K562 (cell line): ENCODE measurements around the gene MYRIP. TPM values are rescaled to one million over a fixed set of nuclear protein-coding genes. Genes with fewer than 3 reads are reported as not detected.

ENCODE experiments used
- BDP1 ChIP-seq: IDR thresholded peaks from 3 replicates; pipeline ENCODE4 v1.6.1; 2011; ENCODE audit not compliant: insufficient read length, insufficient read depth
- EHMT2 ChIP-seq: fragments of 450-650 bp; IDR thresholded peaks from 2 replicates; pipeline ENCODE4 v1.6.1; 2018; ENCODE audit warnings: antibody characterized with exemption
- ELF1 ChIP-seq: fragments of 200-800 bp; sonication (Bioruptor generic); IDR thresholded peaks from 2 replicates; pipeline ENCODE4 v1.6.1; 2016; ENCODE audit warnings: missing genetic modification characterization, missing compliant biosample characterization
- GATAD2A ChIP-seq: fragments of 450-650 bp; IDR thresholded peaks from 2 replicates; pipeline ENCODE4 v1.6.1; 2017
- HDGF ChIP-seq: fragments of 450-650 bp; IDR thresholded peaks from 2 replicates; pipeline ENCODE4 v1.6.1; 2016
- HLTF ChIP-seq: fragments of 450-650 bp; IDR thresholded peaks from 2 replicates; pipeline ENCODE4 v1.6.1; 2016
- ILK ChIP-seq: fragments of 450-650 bp; IDR thresholded peaks from 2 replicates; pipeline ENCODE4 v1.6.1; 2016; ENCODE audit warnings: missing genetic modification characterization, low read depth, mild to moderate bottlenecking, missing compliant biosample characterization, moderate library complexity, borderline replicate concordance
- LEF1 ChIP-seq: fragments of 450-650 bp; IDR thresholded peaks from 2 replicates; pipeline ENCODE4 v1.6.1; 2016; ENCODE audit warnings: mild to moderate bottlenecking
- RAD51 ChIP-seq: fragments of 450-650 bp; IDR thresholded peaks from 2 replicates; pipeline ENCODE4 v1.7.1; 2016; ENCODE audit warnings: low read depth, mild to moderate bottlenecking, borderline replicate concordance
- SMARCA4 ChIP-seq: fragments of 450-650 bp; IDR thresholded peaks from 2 replicates; pipeline ENCODE4 v1.6.1; 2016
- SPI1 ChIP-seq: IDR thresholded peaks from 2 replicates; pipeline ENCODE4 v1.6.1; 2011; ENCODE audit warnings: low read depth, low read length, control low read depth, borderline replicate concordance
- SREBF1 ChIP-seq: fragments of 150-350 bp; IDR thresholded peaks from 2 replicates; pipeline ENCODE4 v1.6.1; 2014; ENCODE audit warnings: antibody characterized with exemption, low read depth, low read length, borderline replicate concordance
- SRSF7 ChIP-seq: fragments of 200-400 bp; formaldehyde crosslinking; optimal IDR thresholded peaks from 2 replicates; pipeline ENCODE3; 2017; ENCODE audit warnings: mild to moderate bottlenecking, low read depth, low read length
- TEAD1 ChIP-seq, 2 experiments: fragments of 450-650 bp in 1 of 2; sonication (generic) in 1 of 2; formaldehyde crosslinking; IDR thresholded peaks; 2 replicates each; pipeline versions ENCODE4 v1.4.0 to v1.8.0; 2020 to 2022; ENCODE audit warnings: mild to moderate bottlenecking in 2 of 2, missing genetic modification reagents in 1 of 2
- U2AF1 ChIP-seq: fragments of 200-400 bp; formaldehyde crosslinking; optimal IDR thresholded peaks from 2 replicates; pipeline ENCODE3; 2017; ENCODE audit warnings: mild to moderate bottlenecking, low read depth, low read length, moderate library complexity
- ZNF23 ChIP-seq: fragments of 250-450 bp; sonication (Bioruptor Pico); IDR thresholded peaks from 2 replicates; pipeline ENCODE4 v1.4.0; 2020; ENCODE audit warnings: mild to moderate bottlenecking
- ZNF318 ChIP-seq, 2 experiments: fragments of 450-650 bp; IDR thresholded peaks; 2 replicates each; pipeline ENCODE4 v1.6.1; 2016; ENCODE audit warnings: mild to moderate bottlenecking in 2 of 2, borderline replicate concordance in 1 of 2, low read depth in 1 of 2, moderate library complexity in 1 of 2
- polyA plus RNA-seq, 8 experiments: library from polyadenylated mRNA; depleted of rRNA in 4 of 8; stranded (reverse) in 5 of 8; unstranded in 3 of 8; fragments of >200 nt; fragmentation: Nextera tagmentation in 2 of 8; fragmentation: Illumina TruSeq in 1 of 8; extraction: Ambion mirVana in 2 of 8; extraction: Trizol in 1 of 8; gene quantifications; 2 replicates each; pipeline versions ENCODE4 v1.2.1 to v1.2.3, GENCODE V29; 2011 to 2014; ENCODE audit warnings: inconsistent platforms in 1 of 8, missing spikeins in 1 of 8
- total RNA-seq, 7 experiments: library from RNA; depleted of rRNA in 6 of 7; stranded (reverse); fragments of >200 nt in 6 of 7; fragmentation: Illumina TruSeq in 2 of 7; extraction: Trizol in 2 of 7; gene quantifications; 2 replicates each; pipeline versions ENCODE4 v1.2.1 to v1.2.3, GENCODE V29; 2011 to 2021; ENCODE audit warnings: low replicate concordance in 1 of 7
- TF ChIP-seq, protein P1 (sequence below): conservative IDR thresholded peaks from 2 replicates; pipeline ENCODE4 v1.6.1; 2011; ENCODE audit warnings: low read depth, mild to moderate bottlenecking, low read length; ENCODE audit not compliant: control insufficient read depth
- TF ChIP-seq, protein P2 (sequence below): IDR thresholded peaks from 2 replicates; pipeline ENCODE4 v1.6.1; 2014; ENCODE audit warnings: antibody characterized with exemption

Gene MYRIP
- total and polyA plus RNA-seq, 9 of the 15 experiments (the other 6 are each of a cell fraction or from before 2014, with no cell fraction given): 0.03 to 0.12 TPM; not detected in 7

DNA sequence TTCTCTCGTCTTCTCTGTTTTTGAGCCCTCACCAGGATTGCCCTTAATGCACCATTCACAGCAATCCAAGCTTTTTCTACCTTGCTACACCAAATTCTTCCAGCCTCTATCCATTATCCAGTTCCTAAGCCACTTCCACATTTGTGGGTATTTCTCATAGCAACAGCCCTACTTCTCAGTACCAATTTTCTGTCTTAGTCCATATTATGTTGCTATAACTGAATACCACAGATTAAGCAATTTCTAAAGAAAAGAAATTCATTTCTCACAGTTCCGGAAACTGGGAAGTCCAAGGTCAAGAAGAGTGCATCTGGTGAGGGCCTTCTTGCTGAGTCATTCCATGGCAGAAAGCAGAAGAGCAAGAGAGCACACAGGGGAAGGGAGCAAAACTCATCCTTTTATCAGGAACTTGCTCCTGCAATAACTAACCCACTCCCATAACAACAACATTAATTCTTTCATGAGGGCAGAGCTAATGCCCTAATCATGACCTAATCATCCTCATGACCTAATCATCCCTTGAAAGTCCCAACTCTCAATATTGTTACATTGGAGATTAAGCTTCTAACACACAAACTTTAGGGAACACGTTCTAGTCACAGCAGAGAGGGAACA lies 490.4 kb downstream of the MYRIP start (continued):
- TF ChIP-seq, protein P1, sequence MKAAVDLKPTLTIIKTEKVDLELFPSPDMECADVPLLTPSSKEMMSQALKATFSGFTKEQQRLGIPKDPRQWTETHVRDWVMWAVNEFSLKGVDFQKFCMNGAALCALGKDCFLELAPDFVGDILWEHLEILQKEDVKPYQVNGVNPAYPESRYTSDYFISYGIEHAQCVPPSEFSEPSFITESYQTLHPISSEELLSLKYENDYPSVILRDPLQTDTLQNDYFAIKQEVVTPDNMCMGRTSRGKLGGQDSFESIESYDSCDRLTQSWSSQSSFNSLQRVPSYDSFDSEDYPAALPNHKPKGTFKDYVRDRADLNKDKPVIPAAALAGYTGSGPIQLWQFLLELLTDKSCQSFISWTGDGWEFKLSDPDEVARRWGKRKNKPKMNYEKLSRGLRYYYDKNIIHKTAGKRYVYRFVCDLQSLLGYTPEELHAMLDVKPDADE: no peak
- TF ChIP-seq SPI1: peak; percentile 93
- no peak for TF ChIP-seq GATAD2A
- TF ChIP-seq, protein P2, sequence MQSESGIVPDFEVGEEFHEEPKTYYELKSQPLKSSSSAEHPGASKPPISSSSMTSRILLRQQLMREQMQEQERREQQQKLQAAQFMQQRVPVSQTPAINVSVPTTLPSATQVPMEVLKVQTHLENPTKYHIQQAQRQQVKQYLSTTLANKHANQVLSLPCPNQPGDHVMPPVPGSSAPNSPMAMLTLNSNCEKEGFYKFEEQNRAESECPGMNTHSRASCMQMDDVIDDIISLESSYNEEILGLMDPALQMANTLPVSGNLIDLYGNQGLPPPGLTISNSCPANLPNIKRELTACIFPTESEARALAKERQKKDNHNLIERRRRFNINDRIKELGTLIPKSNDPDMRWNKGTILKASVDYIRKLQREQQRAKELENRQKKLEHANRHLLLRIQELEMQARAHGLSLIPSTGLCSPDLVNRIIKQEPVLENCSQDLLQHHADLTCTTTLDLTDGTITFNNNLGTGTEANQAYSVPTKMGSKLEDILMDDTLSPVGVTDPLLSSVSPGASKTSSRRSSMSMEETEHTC: no peak
- peak in 1 of 2 experiments; percentile 79; a peak in 2 of 4 replicates for TF ChIP-seq TEAD1 (CRISPR knock-in tag; IDR thresholded peaks at IDR 0.05)
- peak; percentile 30; the same call in 1 of the 2 replicates for TF ChIP-seq RAD51
- peak; percentile 67; the same call in 1 of the 2 replicates for TF ChIP-seq EHMT2
- TF ChIP-seq HDGF: 0 out of 2 replicates have a peak, but pooled peaks have one; percentile 52
- peak; percentile 91 for TF ChIP-seq SMARCA4
- peak; percentile 43; the same call in 1 of the 2 replicates for TF ChIP-seq ZNF23 (CRISPR knock-in tag)
- peak; percentile 92 for TF ChIP-seq LEF1
- no peak for TF ChIP-seq ILK (tag)
- no peak for TF ChIP-seq BDP1
- TF ChIP-seq ELF1 (tag): peak; percentile 75
- TF ChIP-seq SREBF1: no peak; the same call in 1 of the 2 replicates
- TF ChIP-seq SRSF7: no peak
- TF ChIP-seq ZNF318 (IDR thresholded peaks at IDR 0.05; ENCODE audit: borderline replicate concordance in 1 of 2, low read depth in 1 of 2): no peak
- no peak for TF ChIP-seq HLTF
- TF ChIP-seq U2AF1: no peak
